GM12892 (cell line): Measurements from ENCODE around the gene FUOM.

Source experiments
- POLR2A ChIP-seq: IDR thresholded peaks from 2 replicates; pipeline ENCODE4 v1.6.1; 2011; ENCODE audit warnings: low read depth, low read length, control low read depth
- TAF1 ChIP-seq: IDR thresholded peaks from 2 replicates; pipeline ENCODE4 v1.6.1; 2011; ENCODE audit warnings: low read depth, mild to moderate bottlenecking, control low read depth, low read length, borderline replicate concordance

DNA sequence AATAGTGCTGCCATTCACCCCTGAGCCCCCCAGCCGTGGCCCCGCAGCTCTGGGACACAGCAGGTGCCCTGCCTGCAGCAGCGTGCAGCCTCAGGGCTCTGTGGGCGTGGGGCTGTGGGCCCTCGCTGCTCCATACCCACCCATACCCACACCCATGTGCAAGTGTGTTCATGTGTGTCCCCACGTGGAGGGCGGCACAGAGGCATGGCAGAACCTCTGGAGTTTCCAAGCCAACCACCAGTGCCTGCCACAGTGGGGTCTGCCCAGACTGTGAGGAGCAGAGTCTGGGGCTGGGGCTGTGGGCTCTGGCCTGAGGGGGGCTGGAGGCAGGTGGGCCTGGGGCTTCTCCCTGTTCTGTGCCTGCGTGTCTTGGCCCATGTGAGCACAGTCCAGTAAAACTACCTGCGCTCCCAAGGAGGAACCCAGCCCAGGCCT is 8.2 kb downstream of the FUOM start:
- TF ChIP-seq POLR2A (no peak), TAF1 (no peak)
